Lung (tissue), 12 donors: ENCODE results near the gene CXCL8. TPM values are rescaled to one million over a fixed set of nuclear protein-coding genes. Genes with fewer than 3 reads are reported as not detected.

Experiments used
- ATAC-seq: fragments of 200-7000 bp; cut with Tn5 transposase; one replicate; pipeline ENCODE4 v1.9.1; 2020; ENCODE audit warnings: moderate number of reproducible peaks; ENCODE audit not compliant: insufficient read depth, low FRiP score
- DNase-seq, 3 donors: peaks; one replicate each; pipeline ENCODE4 v3.0.0-alpha.2; 2013 to 2017
- H3K27ac ChIP-seq, 2 donors: one replicate each; pipeline ENCODE4 v1.5.1; 2013; ENCODE audit warnings: mild to moderate bottlenecking in 2 of 2, moderate library complexity in 2 of 2, control low read depth in 1 of 2, inconsistent platforms in 1 of 2, low read depth in 1 of 2, low read length in 1 of 2
- H3K27me3 ChIP-seq, 3 donors: one replicate each; pipeline ENCODE4 v1.5.1; 2013; ENCODE audit warnings: low read length in 2 of 3; ENCODE audit not compliant: control insufficient read depth in 3 of 3, insufficient read depth in 3 of 3
- H3K36me3 ChIP-seq, 4 donors: one replicate each; pipeline ENCODE4 v1.5.1; 2013; ENCODE audit warnings: low read length in 4 of 4, mild to moderate bottlenecking in 1 of 4, moderate library complexity in 1 of 4; ENCODE audit not compliant: control insufficient read depth in 4 of 4, insufficient read depth in 4 of 4
- H3K4me1 ChIP-seq, 5 donors: one replicate each; pipeline ENCODE4 v1.5.1; 2013; ENCODE audit warnings: low read length in 5 of 5, mild to moderate bottlenecking in 2 of 5, moderate library complexity in 1 of 5; ENCODE audit not compliant: control insufficient read depth in 5 of 5, insufficient read depth in 5 of 5
- H3K4me3 ChIP-seq: one replicate; pipeline ENCODE4 v1.5.1; 2013; ENCODE audit warnings: mild to moderate bottlenecking, control low read depth, moderate library complexity
- H3K9ac ChIP-seq, 2 donors: one replicate each; pipeline ENCODE4 v1.5.1; 2013; ENCODE audit warnings: low read length in 2 of 2, control low read depth in 1 of 2; ENCODE audit not compliant: insufficient read depth in 1 of 2
- H3K9me3 ChIP-seq, 4 donors: one replicate each; pipeline ENCODE4 v1.5.1; 2013; ENCODE audit warnings: low read length in 3 of 4, mild to moderate bottlenecking in 1 of 4, moderate library complexity in 1 of 4; ENCODE audit not compliant: control insufficient read depth in 4 of 4, insufficient read depth in 3 of 4
- WGBS, 2 donors: extraction: QIAGEN DNeasy Blood & Tissue Kit; methylation state at CpG; one replicate each; pipeline ENCODE4 v1.1.7; 2013; 5-methylcytosine and 5-hydroxymethylcytosine counted together
- polyA plus RNA-seq, 2 donors: library from polyadenylated mRNA; stranded (reverse); fragments of 200-250 nt; gene quantifications; one replicate each; pipeline ENCODE4 v1.2.1, GENCODE V29; 2013
- total RNA-seq, 2 donors: library from RNA; depleted of rRNA in 1 of 2; stranded (reverse); fragments of >200 nt in 1 of 2; gene quantifications; one replicate each; pipeline ENCODE4 v1.2.1, GENCODE V29; 2014 to 2021
- TF ChIP-seq, protein P1 (sequence below): IDR thresholded peaks from 2 replicates; pipeline ENCODE4 v1.5.1; 2012; ENCODE audit warnings: mild to moderate bottlenecking; ENCODE audit errors: control extremely low read depth, extremely low read depth
- donor health status: control.
- donor health status: control.
- donor health status: Bipolar disorder and iron deficiency.
- donor health status: healthy.
- donor health status: DM: yes; HTN: yes; CAD: no.

CXCL8 gene
- total and polyA plus RNA-seq, 4 donors, result 33.8 to 501 (median 68.9) TPM

- no peaks in the 10 kb centered on the region for H3K36me3 ChIP-seq
- H3K4me1 ChIP-seq, result peaks cover 0 to 3% (median 0%) of the 10 kb centered on the region in 5 donors
- ATAC-seq, result no peak
- WGBS, 2 donors, result 90 to 100% methylated on average over 1 of the region's 1 CpG
- H3K9ac ChIP-seq, result no peak overlapping the region
- DNase-seq, result no peak
- no peaks in the 10 kb centered on the region for H3K27me3 ChIP-seq
- no peak overlapping the region for H3K27ac ChIP-seq
- no peak overlapping the region for H3K4me3 ChIP-seq
- H3K9me3 ChIP-seq, result peaks cover 0 to 3% (median 0%) of the 10 kb centered on the region in 4 donors
- TF ChIP-seq, protein P1, sequence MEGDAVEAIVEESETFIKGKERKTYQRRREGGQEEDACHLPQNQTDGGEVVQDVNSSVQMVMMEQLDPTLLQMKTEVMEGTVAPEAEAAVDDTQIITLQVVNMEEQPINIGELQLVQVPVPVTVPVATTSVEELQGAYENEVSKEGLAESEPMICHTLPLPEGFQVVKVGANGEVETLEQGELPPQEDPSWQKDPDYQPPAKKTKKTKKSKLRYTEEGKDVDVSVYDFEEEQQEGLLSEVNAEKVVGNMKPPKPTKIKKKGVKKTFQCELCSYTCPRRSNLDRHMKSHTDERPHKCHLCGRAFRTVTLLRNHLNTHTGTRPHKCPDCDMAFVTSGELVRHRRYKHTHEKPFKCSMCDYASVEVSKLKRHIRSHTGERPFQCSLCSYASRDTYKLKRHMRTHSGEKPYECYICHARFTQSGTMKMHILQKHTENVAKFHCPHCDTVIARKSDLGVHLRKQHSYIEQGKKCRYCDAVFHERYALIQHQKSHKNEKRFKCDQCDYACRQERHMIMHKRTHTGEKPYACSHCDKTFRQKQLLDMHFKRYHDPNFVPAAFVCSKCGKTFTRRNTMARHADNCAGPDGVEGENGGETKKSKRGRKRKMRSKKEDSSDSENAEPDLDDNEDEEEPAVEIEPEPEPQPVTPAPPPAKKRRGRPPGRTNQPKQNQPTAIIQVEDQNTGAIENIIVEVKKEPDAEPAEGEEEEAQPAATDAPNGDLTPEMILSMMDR, result no peak
These were observed 2.9 kb downstream of the CXCL8 start for GRCh38 chr4:73743281-73743680.

DNA sequence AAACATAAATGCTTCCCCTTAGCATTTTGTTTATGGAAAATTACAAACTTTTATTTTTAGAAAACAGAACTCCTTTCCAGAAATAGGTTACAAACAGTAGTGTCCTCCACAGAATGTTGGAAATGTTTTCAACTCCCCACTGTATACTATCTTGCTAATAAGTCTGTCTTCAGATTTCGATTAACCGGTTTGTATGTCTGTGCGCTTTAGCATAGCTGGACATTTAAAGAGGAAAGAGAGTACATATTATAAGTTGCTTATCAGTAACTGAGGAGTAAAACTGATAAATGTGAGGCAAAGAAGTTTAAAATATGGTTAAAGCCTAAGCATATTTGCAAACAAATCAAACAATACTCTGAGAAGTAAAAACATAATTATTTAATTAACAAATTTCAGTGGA lies 3.4 kb downstream of the CXCL8 start:
- DNase-seq, result no peak
- Histone ChIP-seq H3K27ac (no peak overlapping the region), H3K4me3 (no peak overlapping the region), H3K9ac (no peak overlapping the region), H3K9me3 (peaks cover 0 to 3% (median 0%) of the 10 kb centered on the region in 4 donors), H3K27me3 (no peaks in the 10 kb centered on the region), H3K36me3 (no peaks in the 10 kb centered on the region), H3K4me1 (peaks cover 0 to 3% (median 0%) of the 10 kb centered on the region in 5 donors)
- TF ChIP-seq, protein P1, result no peak
- 82 to 95% methylated on average over 3 of the region's 3 CpGs for WGBS, 2 donors
- ATAC-seq, result no peak

DNA sequence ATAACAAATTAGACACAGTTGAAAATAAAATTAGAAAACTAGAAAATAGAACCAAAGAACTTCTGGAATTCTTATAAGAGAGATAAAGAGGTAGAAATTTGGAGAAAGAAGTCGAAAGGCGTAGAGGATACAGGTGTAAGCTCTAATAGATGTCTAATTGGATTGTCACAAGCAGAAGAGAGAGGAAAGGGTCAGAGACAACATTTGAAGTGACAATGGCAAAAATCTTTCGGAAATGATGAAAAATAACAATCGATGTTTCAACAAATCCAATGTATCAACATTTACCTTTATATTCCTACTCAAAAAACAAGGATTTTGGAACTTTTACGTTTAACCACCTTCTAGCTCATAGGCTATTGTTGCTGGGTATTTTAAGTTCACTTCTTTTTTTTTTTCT lies 3.8 kb downstream of the CXCL8 start:
- H3K27me3 ChIP-seq, result no peaks in the 10 kb centered on the region
- no peaks in the 10 kb centered on the region for H3K36me3 ChIP-seq
- peaks cover 0 to 2% (median 0%) of the 10 kb centered on the region in 5 donors for H3K4me1 ChIP-seq
- H3K4me3 ChIP-seq, result no peak overlapping the region
- H3K9me3 ChIP-seq, result peaks cover 0 to 3% (median 0%) of the 10 kb centered on the region in 4 donors
- WGBS, 2 donors, result 90 to 91% methylated on average over 5 of the region's 5 CpGs
- TF ChIP-seq, protein P1, result no peak
- H3K27ac ChIP-seq, result no peak overlapping the region
- no peak overlapping the region for H3K9ac ChIP-seq
- ATAC-seq, result no peak
- no peak for DNase-seq

GRCh38 chr4:73750730-73751129 lies 10.4 kb downstream of the CXCL8 start:
- no peaks in the 10 kb centered on the region for H3K9me3 ChIP-seq
- H3K4me3 ChIP-seq, result no peak overlapping the region
- no peaks in the 10 kb centered on the region for H3K36me3 ChIP-seq
- H3K4me1 ChIP-seq, result no peaks in the 10 kb centered on the region
- TF ChIP-seq, protein P1, result no peak
- no peak overlapping the region for H3K9ac ChIP-seq
- H3K27me3 ChIP-seq, result no peaks in the 10 kb centered on the region
- DNase-seq (no peak), ATAC-seq (no peak)
- no peak overlapping the region for H3K27ac ChIP-seq
